PC-3 (cell line): ENCODE data around the gene TBC1D25. TPM values are rescaled to one million over a fixed set of nuclear protein-coding genes. Genes with fewer than 3 reads are reported as not detected.
A peak's percentile ranks its signal among the peaks of the same experiment; 100 is the strongest.

Source experiments
- ATAC-seq: fragments of 200-7000 bp; cut with Tn5 transposase; 2 replicates; pipeline ENCODE4 v1.9.1; 2020; ENCODE audit warnings: mild to moderate bottlenecking, moderate library complexity
- BruUV-seq: library from RNA; stranded (reverse); fragments of 400-500 nt; replicated peaks from 2 replicates; lab custom pipeline; 2021; lab: Mats Ljungman, UMichigan
- CTCF ChIA-PET: fragments of 300-600 bp; sonication (Branson Sonifier 250); formaldehyde crosslinking; loops from one replicate; lab custom pipeline; 2022; ENCODE audit warnings: antibody characterized with exemption; lab: Charles Lee
- POLR2A ChIA-PET: fragments of 300-600 bp; sonication (Branson Sonifier 250); formaldehyde crosslinking; loops from one replicate; lab custom pipeline; 2022; ENCODE audit warnings: antibody characterized with exemption; ENCODE audit not compliant: unreplicated experiment; lab: Charles Lee
- DNase-seq: peaks from one replicate; pipeline ENCODE4 v3.0.0-alpha.2; 2015
- H2AFZ ChIP-seq: fragments of 300-600 bp; sonication (generic); 2 replicates; pipeline ENCODE4 v1.6.0; 2016; ENCODE audit warnings: antibody characterized with exemption, low read length
- H3F3A ChIP-seq: fragments of 300-600 bp; sonication (generic); one replicate; pipeline ENCODE4 v1.6.0; 2017; ENCODE audit warnings: antibody characterized with exemption, low read length, control low read depth, mild to moderate bottlenecking; ENCODE audit not compliant: unreplicated experiment
- H3K27ac ChIP-seq: fragments of 300-600 bp; sonication (generic); 2 replicates; pipeline ENCODE4 v1.5.1; 2016; ENCODE audit warnings: mild to moderate bottlenecking, low read length
- H3K27me3 ChIP-seq: fragments of 300-600 bp; sonication (generic); 2 replicates; pipeline ENCODE4 v1.6.1; 2016; ENCODE audit warnings: low read length, mixed read lengths
- H3K36me3 ChIP-seq: fragments of 300-600 bp; sonication (generic); 2 replicates; pipeline ENCODE4 v1.6.1; 2016; ENCODE audit warnings: low read depth, mixed run types, low read length, mixed read lengths
- H3K4me1 ChIP-seq: fragments of 300-600 bp; sonication (generic); 2 replicates; pipeline ENCODE4 v1.5.1; 2016; ENCODE audit warnings: low read length; ENCODE audit not compliant: insufficient read depth
- H3K4me2 ChIP-seq: fragments of 300-600 bp; sonication (generic); 2 replicates; pipeline ENCODE4 v1.6.0; 2016; ENCODE audit warnings: low read length
- H3K4me3 ChIP-seq: fragments of 300-600 bp; sonication (generic); 2 replicates; pipeline ENCODE4 v1.5.1; 2016; ENCODE audit warnings: mild to moderate bottlenecking, low read length, mixed read lengths
- H3K79me2 ChIP-seq: fragments of 300-600 bp; sonication (generic); 2 replicates; pipeline ENCODE4 v1.6.1; 2017; ENCODE audit warnings: low read length, mixed read lengths
- H3K9ac ChIP-seq: fragments of 300-600 bp; sonication (generic); 2 replicates; pipeline ENCODE4 v1.6.0; 2016; ENCODE audit warnings: mild to moderate bottlenecking, low read length
- H3K9me2 ChIP-seq: fragments of 300-600 bp; sonication (generic); replicated peaks from 2 replicates; pipeline ENCODE4 v1.6.1; 2016; ENCODE audit warnings: mixed run types, low read length, mixed read lengths
- H3K9me3 ChIP-seq: fragments of 300-600 bp; sonication (generic); 2 replicates; pipeline ENCODE4 v1.6.1; 2016; ENCODE audit warnings: low read length, mixed read lengths
- H4K20me1 ChIP-seq: fragments of 300-600 bp; sonication (generic); 2 replicates; pipeline ENCODE4 v1.6.1; 2016; ENCODE audit warnings: low read length, mixed read lengths
- EZH2 ChIP-seq: fragments of 300-600 bp; sonication (generic); IDR thresholded peaks from one replicate; pipeline ENCODE4 v1.6.1; 2017; ENCODE audit warnings: antibody characterized with exemption, mild to moderate bottlenecking, low read length; ENCODE audit not compliant: unreplicated experiment
- EZH2phosphoT487 ChIP-seq: fragments of 300-600 bp; sonication (generic); IDR thresholded peaks from 2 replicates; pipeline ENCODE4 v1.6.1; 2018; ENCODE audit warnings: mild to moderate bottlenecking, antibody characterized with exemption, low read length, borderline replicate concordance
- intact Hi-C: fragments of 100-400 bp; cut with micrococcal nuclease; formaldehyde crosslinking; loops from 2 replicates; pipeline ENCODE4 v1.9.0; 2023
- total RNA-seq: library from RNA; depleted of rRNA; stranded (reverse); fragments of >200 nt; gene quantifications from 2 replicates; pipeline ENCODE4 v1.2.3, GENCODE V29; 2014
- TF ChIP-seq, protein P1 (sequence below): fragments of 300-600 bp; sonication (generic); conservative IDR thresholded peaks from 2 replicates; pipeline ENCODE4 v1.5.1; 2017; ENCODE audit warnings: antibody characterized with exemption, low read depth, mild to moderate bottlenecking, low read length

TBC1D25 gene
- total RNA-seq, 1 experiment from 2014 or later = 11.3 TPM

GRCh38 chrX:48520455-48520854 is 19.1 kb upstream of the TBC1D25 start:
- Histone ChIP-seq H3K9me3 (no peaks in the 10 kb centered on the region), H3F3A (no peaks in the 10 kb centered on the region), H3K4me3 (no peak overlapping the region), H4K20me1 (no peaks in the 10 kb centered on the region), H3K9ac (no peak overlapping the region), H3K36me3 (peaks cover 12% of the 10 kb centered on the region), H3K27ac (no peak overlapping the region), H3K4me1 (peaks cover 6% of the 10 kb centered on the region), H2AFZ (no peak overlapping the region), H3K79me2 (peaks cover 31% of the 10 kb centered on the region), H3K4me2 (no peak overlapping the region), H3K9me2 (no peaks in the 10 kb centered on the region), H3K27me3 (no peaks in the 10 kb centered on the region)
- POLR2A ChIA-PET = no interaction called here
- CTCF ChIA-PET = no interaction called here
- ATAC-seq (no peak), DNase-seq (no peak)
- BruUV-seq = no TSS peak
- intact Hi-C loops = no loop called here
- TF ChIP-seq, protein P1, sequence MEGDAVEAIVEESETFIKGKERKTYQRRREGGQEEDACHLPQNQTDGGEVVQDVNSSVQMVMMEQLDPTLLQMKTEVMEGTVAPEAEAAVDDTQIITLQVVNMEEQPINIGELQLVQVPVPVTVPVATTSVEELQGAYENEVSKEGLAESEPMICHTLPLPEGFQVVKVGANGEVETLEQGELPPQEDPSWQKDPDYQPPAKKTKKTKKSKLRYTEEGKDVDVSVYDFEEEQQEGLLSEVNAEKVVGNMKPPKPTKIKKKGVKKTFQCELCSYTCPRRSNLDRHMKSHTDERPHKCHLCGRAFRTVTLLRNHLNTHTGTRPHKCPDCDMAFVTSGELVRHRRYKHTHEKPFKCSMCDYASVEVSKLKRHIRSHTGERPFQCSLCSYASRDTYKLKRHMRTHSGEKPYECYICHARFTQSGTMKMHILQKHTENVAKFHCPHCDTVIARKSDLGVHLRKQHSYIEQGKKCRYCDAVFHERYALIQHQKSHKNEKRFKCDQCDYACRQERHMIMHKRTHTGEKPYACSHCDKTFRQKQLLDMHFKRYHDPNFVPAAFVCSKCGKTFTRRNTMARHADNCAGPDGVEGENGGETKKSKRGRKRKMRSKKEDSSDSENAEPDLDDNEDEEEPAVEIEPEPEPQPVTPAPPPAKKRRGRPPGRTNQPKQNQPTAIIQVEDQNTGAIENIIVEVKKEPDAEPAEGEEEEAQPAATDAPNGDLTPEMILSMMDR = no peak
- TF ChIP-seq EZH2phosphoT487 (no peak), EZH2 (no peak)

GRCh38 chrX:48520976-48521352 is 18.6 kb upstream of the TBC1D25 start:
- CTCF ChIA-PET = no interaction called here
- no peaks in the 10 kb centered on the region for H4K20me1 ChIP-seq
- H3K4me1 ChIP-seq = peaks cover 6% of the 10 kb centered on the region
- no peaks in the 10 kb centered on the region for H3K9me3 ChIP-seq
- BruUV-seq = TSS peak; percentile 79
- peaks cover 12% of the 10 kb centered on the region for H3K36me3 ChIP-seq
- H3K9me2 ChIP-seq = no peaks in the 10 kb centered on the region
- intact Hi-C loops = no loop called here
- H3K4me3 ChIP-seq = peak overlapping the region; percentile 94
- H2AFZ ChIP-seq = peak overlapping the region; percentile 64
- no peak for ATAC-seq
- POLR2A ChIA-PET = no interaction called here
- no peaks in the 10 kb centered on the region for H3F3A ChIP-seq
- H3K9ac ChIP-seq = peak overlapping the region; percentile 87; the same call in 1 of the 2 replicates
- peak overlapping the region; percentile 97 for H3K4me2 ChIP-seq
- H3K79me2 ChIP-seq = peaks cover 31% of the 10 kb centered on the region
- H3K27ac ChIP-seq = no peak overlapping the region; the same call in 1 of the 2 replicates
- TF ChIP-seq, protein P1 = no peak
- TF ChIP-seq EZH2 (no peak), EZH2phosphoT487 (no peak)
- DNase-seq = no peak
- no peaks in the 10 kb centered on the region for H3K27me3 ChIP-seq

GRCh38 chrX:48521353-48522243 is 17.9 kb upstream of the TBC1D25 start, which contains the start of gene EBP:
EBP (plus strand) TSS chrX:48521808; CDS start chrX:48523772, 1,964 bp downstream.
- Histone ChIP-seq H3K4me1 (peaks cover 6% of the 10 kb centered on the region), H3F3A (no peaks in the 10 kb centered on the region), H3K9ac (peak within 1 kb of the TSS; percentile 87), H3K36me3 (peaks cover 19% of the 10 kb centered on the region), H3K9me3 (no peaks in the 10 kb centered on the region), H4K20me1 (no peaks in the 10 kb centered on the region), H3K27ac (peak within 1 kb of the TSS; percentile 48), H3K27me3 (no peaks in the 10 kb centered on the region), H3K4me3 (peak within 1 kb of the TSS; percentile 94), H3K4me2 (peak within 1 kb of the TSS; percentile 97), H3K9me2 (no peaks in the 10 kb centered on the region), H3K79me2 (peaks cover 31% of the 10 kb centered on the region), H2AFZ (peak within 1 kb of the TSS; percentile 64)
- TF ChIP-seq, protein P1 = no peak
- TF ChIP-seq EZH2 (no peak), EZH2phosphoT487 (no peak)
- ChIA-PET CTCF (interaction anchor here (0.6 kb wide), 1 partner anchor 772 kb away, joined by 5 read pairs; no protein-coding TSS in a partner anchor), POLR2A (no interaction called here)
- DNase-seq (peak; percentile 97), ATAC-seq (peak; percentile 97)
- intact Hi-C loops = no loop called here
- BruUV-seq = no TSS peak
